HG03575 (cell line): ENCODE results near the gene MGAT4B.

Source experiments
- ATAC-seq: cut with Tn5 transposase; IDR thresholded peaks from one replicate; pipeline ENCODE4 v1.9.1; 2021; ENCODE audit not compliant: unreplicated experiment, insufficient number of reproducible peaks, low FRiP score; ENCODE audit errors: extremely low read depth

Gene MGAT4B

DNA sequence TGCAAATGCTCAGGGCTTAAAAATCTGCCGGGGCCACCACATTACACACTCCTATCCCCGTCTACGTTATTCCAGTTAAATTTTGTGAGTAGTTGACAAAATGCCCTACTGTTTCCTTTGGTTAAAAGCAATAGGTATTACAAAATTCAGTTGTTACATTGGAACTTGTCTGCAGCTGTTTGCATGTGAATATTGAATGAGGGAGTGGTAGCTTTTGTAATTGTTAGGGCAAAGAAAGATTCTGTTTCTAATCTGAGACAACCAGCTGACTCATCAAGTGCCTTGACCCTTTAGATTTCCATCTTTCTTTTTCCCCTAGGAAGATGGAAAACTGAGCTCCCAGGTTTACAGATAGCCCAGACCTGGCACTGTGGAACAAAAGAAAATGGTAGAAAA lies 43.9 kb downstream of the MGAT4B start:
- ATAC-seq: no peak

- no peak for ATAC-seq
Measured at GRCh38 chr5:179762079-179762780, 44.4 kb downstream of the MGAT4B start.

DNA sequence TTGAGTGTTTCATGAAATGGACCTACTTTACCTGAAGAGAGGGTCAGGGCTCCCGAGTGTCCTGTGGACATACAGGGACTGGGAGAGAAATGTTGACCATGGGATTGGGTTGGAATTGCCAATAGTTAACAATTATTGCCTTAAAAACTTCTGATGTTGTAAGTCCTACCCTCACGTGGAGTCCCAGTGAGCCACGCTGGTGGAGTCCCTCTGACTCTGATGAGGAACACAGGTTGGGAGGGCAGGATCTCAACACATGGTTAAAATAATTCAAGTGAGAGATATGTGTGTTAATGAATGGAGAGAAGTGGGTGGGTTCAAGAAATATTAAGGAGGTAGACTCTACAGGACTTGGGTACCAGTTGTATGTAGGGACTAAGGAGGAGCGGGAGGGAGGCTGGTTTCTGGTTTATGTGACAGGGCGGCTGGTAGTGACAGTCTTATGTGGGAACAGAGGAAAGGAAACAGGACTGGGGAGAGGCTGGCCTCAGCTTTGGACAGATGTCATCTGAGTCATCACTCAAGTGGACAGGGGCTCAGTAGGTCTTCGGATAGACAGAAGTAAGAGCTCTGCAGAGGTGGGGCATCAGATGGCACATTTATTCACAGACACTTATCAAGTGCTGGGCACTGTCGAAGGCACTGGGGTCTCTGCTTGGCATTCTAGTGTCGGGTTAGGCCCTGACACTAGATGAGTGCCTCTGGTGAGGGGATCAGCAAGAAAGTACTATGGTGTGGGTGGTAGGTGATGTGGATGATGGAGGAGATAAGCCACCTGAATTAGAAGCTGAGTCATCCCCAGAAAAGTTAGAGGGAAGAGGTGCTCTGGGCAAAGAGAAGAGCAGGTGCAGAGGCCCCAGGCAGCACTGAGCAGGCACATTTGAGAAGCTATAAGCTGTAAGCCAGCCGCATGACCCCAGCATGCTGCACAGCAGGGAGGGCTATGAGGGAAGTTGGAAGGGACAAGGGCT lies 46.8 kb downstream of the MGAT4B start:
- no peak for ATAC-seq

GRCh38 chr5:179758955-179759354 lies 47.7 kb downstream of the MGAT4B start:
- no peak for ATAC-seq

DNA sequence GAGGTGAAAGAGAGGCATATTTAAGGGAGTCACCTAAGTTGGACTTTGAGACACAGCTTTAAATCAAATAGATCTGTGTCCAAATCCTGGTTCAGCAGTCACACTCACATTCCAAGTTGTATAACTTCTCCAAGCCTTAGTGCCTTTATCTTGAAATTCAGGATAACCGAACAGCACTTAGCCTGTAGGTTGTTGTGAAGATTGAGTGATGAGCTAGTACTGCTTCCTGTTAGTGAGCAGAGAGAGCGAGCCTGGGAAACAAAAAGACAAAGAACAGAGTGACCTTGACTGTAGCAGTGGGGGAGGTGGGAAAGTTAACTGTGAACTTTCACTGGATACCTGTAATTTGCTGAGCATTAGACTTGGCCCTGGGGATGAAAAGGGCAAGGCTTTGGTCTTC lies 51.6 kb downstream of the MGAT4B start:
- ATAC-seq: no peak

- no peak for ATAC-seq
Measured at GRCh38 chr5:179753971-179754370, 52.7 kb downstream of the MGAT4B start.

- ATAC-seq: no peak
Measured at GRCh38 chr5:179749857-179750508, 56.7 kb downstream of the MGAT4B start.

- ATAC-seq: no peak
Measured at GRCh38 chr5:179747811-179748210, 58.9 kb downstream of the MGAT4B start.
